Left kidney (tissue), 2 donors: ENCODE data around the gene TRIP13. TPM values are rescaled to one million over a fixed set of nuclear protein-coding genes. Genes with fewer than 3 reads are reported as not detected.
"Not testable (repeated sequence)": the region's sequence is repeated elsewhere in the genome, so short reads cannot be mapped to it uniquely, and the experiment has no call there.

Source experiments
- DNase-seq: peaks from one replicate; pipeline ENCODE4 v3.0.0-alpha.2; 2013
- polyA plus RNA-seq: library from polyadenylated mRNA; unstranded; fragments of 120-200 nt; gene quantifications from one replicate; pipeline ENCODE4 v1.2.1, GENCODE V29; 2013; ENCODE audit not compliant: insufficient read length

TRIP13 gene
- polyA plus RNA-seq, 1 donor = 14.5 TPM

GRCh38 chr5:872301-872700, 20.4 kb upstream of the TRIP13 start:
- DNase-seq = no peak

- DNase-seq = no peak
These were observed 19.4 kb upstream of the TRIP13 start for GRCh38 chr5:873328-873727.

GRCh38 chr5:875931-876330, 16.8 kb upstream of the TRIP13 start:
- no peak for DNase-seq

- no peak for DNase-seq
These were observed 16.0 kb upstream of the TRIP13 start for GRCh38 chr5:876398-877365.

GRCh38 chr5:878125-878524, 14.6 kb upstream of the TRIP13 start:
- no peak for DNase-seq

- DNase-seq = not testable (repeated sequence)
These were observed 14.0 kb upstream of the TRIP13 start for GRCh38 chr5:878677-879076.

- no peak for DNase-seq
These were observed 11.7 kb upstream of the TRIP13 start for GRCh38 chr5:880816-881550.

- no peak for DNase-seq
These were observed 11.1 kb upstream of the TRIP13 start for GRCh38 chr5:881551-881935.

GRCh38 chr5:882253-883183, 10.2 kb upstream of the TRIP13 start:
- DNase-seq = no peak

GRCh38 chr5:883475-884181, 9.1 kb upstream of the TRIP13 start:
- DNase-seq = no peak

- no peak for DNase-seq
These were observed 8.1 kb upstream of the TRIP13 start for GRCh38 chr5:884345-885126.

GRCh38 chr5:885127-885442, 7.6 kb upstream of the TRIP13 start:
- no peak for DNase-seq

GRCh38 chr5:885529-885928, 7.2 kb upstream of the TRIP13 start:
- no peak for DNase-seq

- no peak for DNase-seq
These were observed 6.6 kb upstream of the TRIP13 start for GRCh38 chr5:886036-886435.

- no peak for DNase-seq
These were observed 5.9 kb upstream of the TRIP13 start for GRCh38 chr5:886716-887325.

- no peak for DNase-seq
These were observed 4.6 kb upstream of the TRIP13 start for GRCh38 chr5:887947-888637.

GRCh38 chr5:888638-889035, 4.0 kb upstream of the TRIP13 start:
- no peak for DNase-seq

- no peak for DNase-seq
These were observed 3.5 kb upstream of the TRIP13 start for GRCh38 chr5:889075-889710.

- DNase-seq = no peak
These were observed 1.4 kb upstream of the TRIP13 start for GRCh38 chr5:891117-891836.
